Mesenchymal stem cell (in vitro differentiated cells and primary cell): ENCODE measurements around the gene NHEJ1.

ENCODE experiments used
- DNase-seq: peaks from one replicate; pipeline ENCODE4 v3.0.0-alpha.2; 2013
- H2AFZ ChIP-seq: one replicate; pipeline ENCODE4 v1.6.1; 2013; ENCODE audit warnings: low read depth, mild to moderate bottlenecking, control low read depth, inconsistent platforms, low read length, moderate library complexity
- H2AK5ac ChIP-seq: 2 replicates; pipeline ENCODE4 v1.6.1; 2013; ENCODE audit warnings: low read length, moderate library complexity, mild to moderate bottlenecking, inconsistent platforms; ENCODE audit not compliant: severe bottlenecking
- H2BK120ac ChIP-seq: one replicate; pipeline ENCODE4 v1.6.1; 2013; ENCODE audit warnings: low read depth, mild to moderate bottlenecking, inconsistent platforms, low read length, moderate library complexity
- H2BK12ac ChIP-seq, 2 experiments: one replicate each; pipeline ENCODE4 v1.6.1; 2013; ENCODE audit warnings: inconsistent platforms in 2 of 2, low read length in 2 of 2, mild to moderate bottlenecking in 2 of 2, moderate library complexity in 2 of 2, control low read depth in 1 of 2
- H2BK15ac ChIP-seq: one replicate; pipeline ENCODE4 v1.6.1; 2013; ENCODE audit warnings: mild to moderate bottlenecking, low read depth, inconsistent platforms; ENCODE audit not compliant: poor library complexity, severe bottlenecking
- H2BK5ac ChIP-seq: 2 replicates; pipeline ENCODE4 v1.6.1; 2013; ENCODE audit warnings: low read depth, mild to moderate bottlenecking, low read length, control low read depth, inconsistent platforms; ENCODE audit not compliant: poor library complexity, severe bottlenecking
- H3K14ac ChIP-seq, 2 experiments: one replicate each; pipeline ENCODE4 v1.6.1; 2013; ENCODE audit warnings: inconsistent platforms in 2 of 2, low read length in 2 of 2, control low read depth in 1 of 2, mild to moderate bottlenecking in 1 of 2, moderate library complexity in 1 of 2
- H3K18ac ChIP-seq, 2 experiments: one replicate each; pipeline ENCODE4 v1.6.1; 2013; ENCODE audit warnings: inconsistent platforms in 2 of 2, low read length in 2 of 2, control low read depth in 1 of 2, low read depth in 1 of 2, mild to moderate bottlenecking in 1 of 2
- H3K23ac ChIP-seq, 2 experiments: one replicate each; pipeline ENCODE4 v1.6.1; 2013; ENCODE audit warnings: inconsistent platforms in 2 of 2, low read length in 2 of 2, mild to moderate bottlenecking in 2 of 2, moderate library complexity in 2 of 2, control low read depth in 1 of 2
- H3K27ac ChIP-seq: 2 replicates; pipeline ENCODE4 v1.5.1; 2013; ENCODE audit warnings: mild to moderate bottlenecking, moderate library complexity, low read length, control low read depth, inconsistent platforms; ENCODE audit not compliant: poor library complexity, severe bottlenecking
- H3K27me3 ChIP-seq, 2 experiments: 2 replicates each; pipeline versions ENCODE4 v1.6.1 to v1.7.0; 2013; ENCODE audit warnings: low read length in 2 of 2, mild to moderate bottlenecking in 2 of 2, moderate library complexity in 2 of 2, control low read depth in 1 of 2, inconsistent platforms in 1 of 2; ENCODE audit not compliant: control insufficient read depth in 1 of 2, insufficient read depth in 1 of 2
- H3K36me3 ChIP-seq, 2 experiments: 2 replicates each; pipeline versions ENCODE4 v1.6.1 to v1.7.0; 2013; ENCODE audit warnings: low read length in 2 of 2, control low read depth in 1 of 2, inconsistent platforms in 1 of 2, low read depth in 1 of 2, mild to moderate bottlenecking in 1 of 2; ENCODE audit not compliant: insufficient read depth in 2 of 2, control insufficient read depth in 1 of 2
- H3K4ac ChIP-seq, 2 experiments: one replicate each; pipeline ENCODE4 v1.6.1; 2013; ENCODE audit warnings: inconsistent platforms in 2 of 2, low read length in 2 of 2, mild to moderate bottlenecking in 2 of 2, moderate library complexity in 2 of 2, control low read depth in 1 of 2, low read depth in 1 of 2
- H3K4me1 ChIP-seq: 2 replicates; pipeline ENCODE4 v1.6.1; 2013; ENCODE audit warnings: low read depth, low read length, control low read depth; ENCODE audit not compliant: control insufficient read depth, insufficient read depth
- H3K4me2 ChIP-seq: 2 replicates; pipeline ENCODE4 v1.6.1; 2013; ENCODE audit warnings: low read length, mild to moderate bottlenecking, inconsistent platforms; ENCODE audit not compliant: poor library complexity, severe bottlenecking
- H3K4me3 ChIP-seq, 2 experiments: 2 replicates each; pipeline versions ENCODE4 v1.5.1 to v1.7.0; 2013; ENCODE audit warnings: low read length in 2 of 2, mild to moderate bottlenecking in 2 of 2, control low read depth in 1 of 2, low read depth in 1 of 2; ENCODE audit not compliant: insufficient read depth in 1 of 2
- H3K79me1 ChIP-seq: replicated peaks from 2 replicates; pipeline ENCODE4 v1.6.1; 2013; ENCODE audit warnings: mild to moderate bottlenecking, control low read depth, low read length, inconsistent platforms; ENCODE audit not compliant: poor library complexity, severe bottlenecking
- H3K9ac ChIP-seq: 2 replicates; pipeline ENCODE4 v1.7.0; 2013; ENCODE audit warnings: mild to moderate bottlenecking, low read length, moderate library complexity
- H3K9me3 ChIP-seq: 2 replicates; pipeline ENCODE4 v1.7.0; 2013; ENCODE audit warnings: mild to moderate bottlenecking, low read length; ENCODE audit not compliant: control insufficient read depth
- H4K8ac ChIP-seq: one replicate; pipeline ENCODE4 v1.6.1; 2013; ENCODE audit warnings: inconsistent platforms, mild to moderate bottlenecking, low read length, moderate library complexity
- H4K91ac ChIP-seq: one replicate; pipeline ENCODE4 v1.6.1; 2013; ENCODE audit warnings: mild to moderate bottlenecking, low read length, inconsistent platforms
- WGBS: methylation state at CpG from one replicate; pipeline ENCODE4 v1.1.7; 2013; ENCODE audit warnings: mixed read lengths; 5-methylcytosine and 5-hydroxymethylcytosine counted together

The NHEJ1 gene

DNA sequence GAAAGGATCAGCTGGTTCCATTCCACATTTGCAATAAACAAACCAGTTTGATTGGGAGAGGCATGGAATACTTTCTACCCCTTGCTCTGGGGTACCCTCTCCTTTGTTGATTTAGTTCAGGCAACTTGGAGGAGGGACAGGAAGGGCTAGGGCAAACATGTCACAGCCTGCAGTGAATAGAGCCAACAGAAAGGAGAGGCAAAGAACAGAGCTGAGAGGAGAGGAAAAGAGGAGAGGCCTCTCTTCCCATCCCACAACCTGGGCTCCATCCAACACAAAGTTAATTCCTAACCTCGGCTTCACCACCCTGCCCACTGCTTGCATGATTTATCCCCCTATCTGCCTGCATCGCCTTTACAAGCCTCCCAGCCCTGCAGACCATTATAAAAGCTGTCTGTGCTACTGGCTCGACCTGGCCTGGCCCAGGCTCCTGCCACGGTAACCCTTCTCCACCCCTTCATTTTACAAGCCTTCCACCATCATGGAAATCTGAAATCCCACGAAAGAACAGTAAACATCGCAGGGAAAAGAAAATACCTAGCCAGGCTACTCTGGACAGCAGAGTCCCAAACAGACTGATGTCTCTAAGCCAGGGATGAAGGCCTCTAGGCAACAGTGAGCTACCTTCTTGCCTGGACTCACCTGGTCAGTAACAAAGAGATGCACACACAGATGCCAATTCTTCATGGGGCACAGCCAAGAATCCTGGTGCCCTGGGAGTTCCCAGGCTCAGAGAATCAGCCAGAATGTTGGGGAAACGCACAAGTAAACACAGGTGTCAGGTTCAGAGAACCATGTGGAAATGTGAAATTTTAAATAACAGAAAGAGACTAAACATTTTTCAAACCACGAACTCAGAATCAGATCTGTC lies 43.6 kb downstream of the NHEJ1 start:
- Histone ChIP-seq H2AK5ac (no peak overlapping the region), H3K4ac (no peak overlapping the region), H4K8ac (no peak overlapping the region), H2BK12ac (no peak overlapping the region), H3K14ac (no peak overlapping the region), H2BK120ac (no peak overlapping the region), H2BK15ac (no peak overlapping the region), H2AFZ (no peak overlapping the region), H3K36me3 (peaks cover 0 to 6% of the 10 kb centered on the region in 2 experiments), H3K9me3 (no peaks in the 10 kb centered on the region), H3K23ac (no peak overlapping the region), H3K27me3 (no peaks in the 10 kb centered on the region), H4K91ac (no peak overlapping the region), H3K27ac (no peak overlapping the region), H3K4me2 (no peak overlapping the region), H3K18ac (no peak overlapping the region), H3K9ac (no peak overlapping the region), H2BK5ac (no peak overlapping the region), H3K4me3 (no peak overlapping the region), H3K79me1 (peaks cover 4% of the 10 kb centered on the region), H3K4me1 (no peaks in the 10 kb centered on the region)
- DNase-seq = no peak
- 85% methylated on average over 6 of the region's 8 CpGs for WGBS

DNA sequence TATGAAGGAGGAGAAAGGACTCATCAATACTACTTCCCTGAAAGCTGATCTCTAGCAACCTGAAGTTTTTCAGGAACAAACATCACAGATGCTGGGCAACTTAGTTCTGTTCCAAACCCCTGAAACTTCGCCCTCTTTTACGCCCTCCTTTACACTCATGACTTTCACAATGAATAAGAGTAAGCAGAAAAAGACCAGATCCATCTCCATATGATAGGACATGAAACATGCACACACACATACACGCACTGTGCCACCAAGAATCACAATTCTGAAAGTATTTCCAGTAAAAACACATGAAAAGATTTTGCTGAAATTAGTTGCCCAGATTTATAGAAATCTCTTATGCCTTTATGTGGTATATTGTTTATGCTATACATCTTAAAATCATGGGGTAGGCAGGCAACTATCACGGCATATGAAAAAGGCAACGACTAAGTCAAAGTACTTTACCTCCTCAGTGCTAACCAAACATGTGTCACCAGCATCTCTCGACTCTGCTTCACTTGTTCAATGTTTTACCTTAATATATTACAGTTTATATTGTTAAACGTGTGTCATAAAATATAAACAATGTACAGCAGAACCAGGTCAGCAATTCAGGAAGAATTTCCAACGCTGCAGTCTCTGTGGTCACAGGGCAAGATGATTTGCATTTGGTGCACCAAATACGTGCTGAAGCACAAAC lies 47.8 kb downstream of the NHEJ1 start:
- H2AFZ ChIP-seq = no peak overlapping the region
- WGBS = 86% methylated on average over 7 of the region's 9 CpGs

DNA sequence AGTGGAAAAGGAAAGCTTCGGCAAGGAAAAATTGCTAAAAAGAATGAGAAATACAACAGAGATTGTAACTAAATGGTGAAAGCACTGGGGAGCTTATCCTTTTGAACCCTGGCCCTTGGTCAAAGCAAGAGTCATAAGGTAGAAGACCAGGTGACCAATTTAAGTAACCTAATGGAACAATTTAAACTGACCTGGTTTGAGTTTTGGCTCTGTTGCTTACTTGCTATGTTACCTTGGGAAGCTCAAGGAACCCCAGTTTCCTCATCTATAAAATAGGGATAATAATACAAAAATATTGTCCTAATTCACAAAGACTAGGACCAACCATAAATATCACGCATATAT lies 48.6 kb downstream of the NHEJ1 start:
- H2AFZ ChIP-seq = no peak overlapping the region
- H3K4me3 ChIP-seq = no peak overlapping the region
- H2BK5ac ChIP-seq = no peak overlapping the region
- no peak for DNase-seq
- no peak overlapping the region for H3K4me2 ChIP-seq
- peaks cover 12% of the 10 kb centered on the region for H3K79me1 ChIP-seq
- H4K8ac ChIP-seq = no peak overlapping the region
- H3K27me3 ChIP-seq = no peaks in the 10 kb centered on the region
- no peak overlapping the region for H3K14ac ChIP-seq
- H3K4ac ChIP-seq = no peak overlapping the region
- no peak overlapping the region for H4K91ac ChIP-seq
- H3K36me3 ChIP-seq = peaks cover 0 to 6% of the 10 kb centered on the region in 2 experiments
- no peak overlapping the region for H2BK12ac ChIP-seq
- no peaks in the 10 kb centered on the region for H3K9me3 ChIP-seq
- 99% methylated on average over 2 of the region's 2 CpGs for WGBS
- H3K4me1 ChIP-seq = no peaks in the 10 kb centered on the region
- no peak overlapping the region for H2AK5ac ChIP-seq
- H3K23ac ChIP-seq = no peak overlapping the region
- no peak overlapping the region for H3K27ac ChIP-seq
- H3K9ac ChIP-seq = no peak overlapping the region
- no peak overlapping the region for H3K18ac ChIP-seq
- H2BK120ac ChIP-seq = no peak overlapping the region
- H2BK15ac ChIP-seq = no peak overlapping the region

More for the DNA sequence above, 47.8 kb downstream of the NHEJ1 start:
- peaks cover 0 to 6% of the 10 kb centered on the region in 2 experiments for H3K36me3 ChIP-seq
- H3K27me3 ChIP-seq = no peaks in the 10 kb centered on the region
- no peak overlapping the region for H3K4me2 ChIP-seq
- no peak overlapping the region for H3K27ac ChIP-seq
- DNase-seq = no peak
- H3K9ac ChIP-seq = no peak overlapping the region
- no peaks in the 10 kb centered on the region for H3K4me1 ChIP-seq
- no peak overlapping the region for H3K23ac ChIP-seq
- no peak overlapping the region for H2AK5ac ChIP-seq
- H4K91ac ChIP-seq = no peak overlapping the region
- no peak overlapping the region for H4K8ac ChIP-seq
- no peak overlapping the region for H3K4me3 ChIP-seq
- peaks cover 7% of the 10 kb centered on the region for H3K79me1 ChIP-seq
- H3K18ac ChIP-seq = no peak overlapping the region
- H3K9me3 ChIP-seq = no peaks in the 10 kb centered on the region
- no peak overlapping the region for H2BK5ac ChIP-seq
- no peak overlapping the region for H2BK15ac ChIP-seq
- no peak overlapping the region for H3K4ac ChIP-seq
- no peak overlapping the region for H2BK120ac ChIP-seq
- no peak overlapping the region for H2BK12ac ChIP-seq
- H3K14ac ChIP-seq = no peak overlapping the region

DNA sequence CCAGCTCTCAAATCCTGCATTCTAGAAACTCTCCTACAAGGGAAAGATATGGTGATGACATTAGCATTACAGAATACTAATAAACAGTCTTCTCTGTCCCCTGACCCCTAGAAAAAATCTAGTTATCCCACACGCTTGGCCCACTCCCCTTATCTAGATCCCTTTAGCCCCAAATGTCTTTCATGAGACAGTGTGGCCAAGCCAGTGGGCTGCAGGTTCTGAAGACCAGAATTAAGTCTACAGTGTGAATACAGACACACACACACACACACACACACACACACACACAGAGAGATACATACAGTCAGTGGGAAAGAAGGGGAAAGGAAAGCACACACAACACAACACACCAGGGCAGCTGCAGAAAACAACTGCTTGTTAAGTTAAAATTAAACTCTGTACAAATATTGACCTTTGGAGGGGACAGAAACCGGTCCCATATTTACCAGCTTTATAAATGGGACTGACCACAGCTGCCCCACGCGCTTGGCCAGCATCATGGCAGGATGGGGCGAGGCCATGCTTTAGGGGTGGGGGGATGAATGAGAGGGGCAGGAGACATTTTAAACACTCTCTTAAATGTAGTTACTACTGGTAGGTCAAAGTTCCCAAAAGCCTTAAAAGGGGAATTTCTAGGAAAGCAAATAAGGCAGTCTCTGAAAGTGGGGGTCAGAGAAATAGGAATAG lies 49.1 kb downstream of the NHEJ1 start:
- H3K9ac ChIP-seq = no peak overlapping the region
- no peak overlapping the region for H3K14ac ChIP-seq
- peaks cover 12% of the 10 kb centered on the region for H3K79me1 ChIP-seq
- peaks cover 0 to 6% of the 10 kb centered on the region in 2 experiments for H3K36me3 ChIP-seq
- no peak overlapping the region for H2BK120ac ChIP-seq
- no peak overlapping the region for H3K4me3 ChIP-seq
- no peak overlapping the region for H3K4me2 ChIP-seq
- H4K91ac ChIP-seq = no peak overlapping the region
- no peak overlapping the region for H2BK5ac ChIP-seq
- no peak overlapping the region for H3K27ac ChIP-seq
- no peak overlapping the region for H2BK12ac ChIP-seq
- no peak overlapping the region for H4K8ac ChIP-seq
- no peak overlapping the region for H3K4ac ChIP-seq
- no peak overlapping the region for H2AK5ac ChIP-seq
- H3K18ac ChIP-seq = no peak overlapping the region
- no peak overlapping the region for H2BK15ac ChIP-seq
- H3K23ac ChIP-seq = no peak overlapping the region
- H3K4me1 ChIP-seq = no peaks in the 10 kb centered on the region
- no peaks in the 10 kb centered on the region for H3K27me3 ChIP-seq
- no peak overlapping the region for H2AFZ ChIP-seq
- no peak for DNase-seq
- WGBS = 89% methylated on average over 4 of the region's 5 CpGs
- H3K9me3 ChIP-seq = no peaks in the 10 kb centered on the region
